GM12878 (cell line): ENCODE results near the gene TPT1. TPM values are rescaled to one million over a fixed set of nuclear protein-coding genes. Genes with fewer than 3 reads are reported as not detected.
A peak's percentile ranks its signal among the peaks of the same experiment; 100 is the strongest.

Source experiments
- ATAC-seq: fragments of 200-7000 bp; cut with Tn5 transposase; 3 replicates; pipeline ENCODE4 v1.9.1; 2020; ENCODE audit warnings: mild to moderate bottlenecking, moderate library complexity
- Bru-seq: library from RNA; stranded (reverse); fragments of 400-500 nt; gene quantifications from one replicate; lab custom pipeline; 2021; lab: Mats Ljungman, UMichigan
- BruChase-seq, 2 experiments: library from RNA; stranded (reverse); fragments of 400-500 nt; gene quantifications; one replicate each; lab custom pipeline; 2021; lab: Mats Ljungman, UMichigan
- BruUV-seq: library from RNA; stranded (reverse); fragments of 400-500 nt; replicated peaks from 2 replicates; lab custom pipeline; 2021; lab: Mats Ljungman, UMichigan
- CTCF ChIA-PET: fragments of 300-600 bp; sonication (Branson Sonifier 250); formaldehyde crosslinking; extraction: SDS; loops from one replicate; lab custom pipeline; 2021; ENCODE audit warnings: inconsistent platforms; lab: Yijun Ruan, JAX
- POLR2A ChIA-PET: fragments of 350-600 bp; formaldehyde crosslinking; extraction: SDS; loops from one replicate; lab custom pipeline; 2021; ENCODE audit warnings: inconsistent platforms; lab: Charles Lee
- RAD21 ChIA-PET: fragments of 300-600 bp; sonication (Branson Sonifier 250); formaldehyde crosslinking; loops from one replicate; lab custom pipeline; 2023; ENCODE audit warnings: antibody characterized with exemption; ENCODE audit not compliant: unreplicated experiment; lab: Charles Lee
- SMC1A ChIA-PET: fragments of 300-600 bp; sonication (Branson Sonifier 250); formaldehyde crosslinking; loops from one replicate; lab custom pipeline; 2023; ENCODE audit not compliant: unreplicated experiment, uncharacterized antibody; lab: Charles Lee
- DNase-seq: peaks from one replicate; pipeline ENCODE4 v3.0.0-alpha.2; 2011; ENCODE audit warnings: low read depth, low spot score
- FAIRE-seq: peaks from 3 replicates; lab custom pipeline; 2011; peaks lifted over from hg19 to GRCh38; lab: Jason Lieb, UNC
- H2AFZ ChIP-seq: 2 replicates; pipeline ENCODE4 v1.6.0; 2011; ENCODE audit warnings: low read depth, low read length, control low read depth; ENCODE audit not compliant: control insufficient read depth
- H3K27ac ChIP-seq: 2 replicates; pipeline ENCODE4 v1.5.1; 2011; ENCODE audit warnings: control low read depth; ENCODE audit not compliant: control insufficient read depth, insufficient read depth
- H3K27me3 ChIP-seq, 2 experiments: replicated peaks in 1 of 2; 2 replicates each; pipeline versions ENCODE4 v1.6.0 to v1.6.1; 2011; ENCODE audit warnings: low read length in 1 of 2; ENCODE audit not compliant: control insufficient read depth in 2 of 2, insufficient read depth in 2 of 2
- H3K36me3 ChIP-seq, 2 experiments: 2 replicates each; pipeline ENCODE4 v1.5.1; 2011; ENCODE audit warnings: low read length in 1 of 2; ENCODE audit not compliant: control insufficient read depth in 2 of 2, insufficient read depth in 2 of 2
- H3K4me1 ChIP-seq: 2 replicates; pipeline ENCODE4 v1.6.1; 2011; ENCODE audit warnings: mild to moderate bottlenecking, low read length, moderate library complexity, mixed read lengths; ENCODE audit not compliant: control insufficient read depth, insufficient read depth
- H3K4me2 ChIP-seq: 2 replicates; pipeline ENCODE4 v1.6.0; 2011; ENCODE audit warnings: control low read depth; ENCODE audit not compliant: control insufficient read depth, insufficient read depth
- H3K4me3 ChIP-seq: fragments of 200-600 bp; sonication (generic); 2 replicates; pipeline ENCODE4 v1.5.1; 2016
- H3K79me2 ChIP-seq: 2 replicates; pipeline ENCODE4 v1.6.0; 2011; ENCODE audit warnings: low read length; ENCODE audit not compliant: control insufficient read depth, insufficient read depth
- H3K9ac ChIP-seq: 2 replicates; pipeline ENCODE4 v1.8.0; 2011; ENCODE audit warnings: low read length, control low read depth, mixed read lengths; ENCODE audit not compliant: control insufficient read depth, insufficient read depth
- H3K9me3 ChIP-seq: replicated peaks from 3 replicates; pipeline ENCODE4 v1.5.1; 2011; ENCODE audit warnings: mild to moderate bottlenecking, low read length; ENCODE audit not compliant: control insufficient read depth, insufficient read depth
- H4K20me1 ChIP-seq: 2 replicates; pipeline ENCODE4 v1.6.0; 2011; ENCODE audit not compliant: control insufficient read depth, insufficient read depth
- EP300 ChIP-seq, 2 experiments: fragments of 150-350 bp in 1 of 2; IDR thresholded peaks; 2 replicates each; pipeline ENCODE4 v1.6.1; 2011 to 2012; ENCODE audit warnings: low read depth in 2 of 2, low read length in 2 of 2, borderline replicate concordance in 1 of 2, improper control_type of control experiment in 1 of 2, inconsistent platforms in 1 of 2; ENCODE audit not compliant: control insufficient read depth in 1 of 2
- FOS ChIP-seq: IDR thresholded peaks from 3 replicates; pipeline ENCODE4 v1.6.1; 2011; ENCODE audit warnings: borderline replicate concordance; ENCODE audit not compliant: insufficient read length; ENCODE audit errors: extremely low read depth
- HSF1 ChIP-seq: fragments of 150-350 bp; IDR thresholded peaks from 2 replicates; pipeline ENCODE4 v1.6.1; 2014; ENCODE audit warnings: mild to moderate bottlenecking, low read depth, low read length
- NFYB ChIP-seq: IDR thresholded peaks from 2 replicates; pipeline ENCODE4 v1.6.1; 2011; ENCODE audit warnings: low read depth, mild to moderate bottlenecking, low read length, improper control_type of control experiment, moderate library complexity; ENCODE audit not compliant: insufficient read depth
- RFX5 ChIP-seq: IDR thresholded peaks from 2 replicates; pipeline ENCODE4 v1.6.1; 2011; ENCODE audit warnings: low read depth, low read length, improper control_type of control experiment
- SKIL ChIP-seq: fragments of 450-650 bp; IDR thresholded peaks from 2 replicates; pipeline ENCODE4 v1.6.1; 2017; ENCODE audit warnings: mild to moderate bottlenecking, low read depth, inconsistent platforms; ENCODE audit not compliant: poor library complexity, severe bottlenecking
- ZNF687 ChIP-seq: fragments of 450-650 bp; IDR thresholded peaks from 2 replicates; pipeline ENCODE4 v1.6.1; 2017; ENCODE audit warnings: mild to moderate bottlenecking, moderate library complexity
- WGBS: methylation state at CpG from one replicate; pipeline ENCODE4 v1.1.6; 2016; ENCODE audit warnings: low lambda C conversion rate; ENCODE audit not compliant: insufficient replicate concordance, insufficient coverage; ENCODE audit errors: missing lambda C conversion rate; 5-methylcytosine and 5-hydroxymethylcytosine counted together
- in situ Hi-C: fragments of 300-500 bp; cut with MboI; formaldehyde crosslinking; loops from 9 replicates; pipeline ENCODE4 v1.14.3; 2018; ENCODE audit warnings: mixed read lengths
- intact Hi-C: fragments of 100-400 bp; cut with micrococcal nuclease; formaldehyde crosslinking; loops from one replicate; pipeline ENCODE4 v1.14.2; 2022; ENCODE audit not compliant: unreplicated experiment
- long read RNA-seq, 2 experiments: library from polyadenylated mRNA; unstranded; transcript quantifications; one replicate each; pipeline ENCODE4 v2.0.0, GENCODE V29; 2019 to 2020
- polyA minus RNA-seq, 3 experiments: library from RNA; depleted of rRNA, polyadenylated mRNA; stranded (reverse); fragments of >200 nt; gene quantifications; 2 replicates each; pipeline ENCODE4 v1.2.3, GENCODE V29; 2011
- polyA plus RNA-seq, 11 experiments: library from polyadenylated mRNA; depleted of rRNA in 4 of 11; unstranded in 6 of 11; stranded (reverse) in 5 of 11; fragments of >200 nt; fragmentation: Nextera tagmentation in 4 of 11; fragmentation: Illumina TruSeq in 1 of 11; extraction: Ambion mirVana in 4 of 11; extraction: Trizol in 1 of 11; gene quantifications; 1 replicate in 1 of 11; 2 replicates in 10 of 11; pipeline versions ENCODE4 v1.2.1 to v1.2.3, GENCODE V29; 2011 to 2016; ENCODE audit warnings: inconsistent platforms in 2 of 11, missing spikeins in 2 of 11, low read depth in 1 of 11
- total RNA-seq, 4 experiments: library from RNA; depleted of rRNA in 3 of 4; stranded (reverse); fragments of >200 nt in 3 of 4; fragmentation: Illumina TruSeq in 1 of 4; extraction: Trizol in 1 of 4; gene quantifications; 2 replicates each; pipeline versions ENCODE4 v1.2.1 to v1.2.3, GENCODE V29; 2013 to 2021

The TPT1 gene
- total RNA-seq (2013; cell fraction: nucleolus; rRNA removed), result 320 TPM in 2 replicates
- total RNA-seq (2014; rRNA removed) (1,281 and 1,473 TPM in 2 replicates), total RNA-seq (2014; rRNA removed; fragmentation: Illumina TruSeq; extraction: Trizol) (4,303 and 4,333 TPM in 2 replicates), total RNA-seq (2021) (2,627 and 2,734 TPM in 2 replicates), polyA plus RNA-seq (2011; rRNA removed) (4,809 and 7,603 TPM in 2 replicates), polyA plus RNA-seq (2014; fragmentation: Illumina TruSeq; extraction: Trizol) (5,925 and 6,580 TPM in 2 replicates), polyA plus RNA-seq (2014; fragmentation: Nextera tagmentation; extraction: Ambion mirVana) (1,000 to 10,000 TPM; 1,130 to 2,045 TPM), polyA plus RNA-seq (2014; rRNA removed) (3,217 and 4,056 TPM in 2 replicates), polyA plus RNA-seq (2016; fragmentation: Nextera tagmentation; extraction: Ambion mirVana) (1,000 to 10,000 TPM; 1,038 to 1,104 TPM), polyA minus RNA-seq (2011; rRNA and poly(A)+ RNA removed) (908 and 1,248 TPM in 2 replicates), Bru-seq, nascent RNA (percentile 99 among the genes with signal in this experiment), BruChase-seq, experiment 1, labeled RNA remaining after a 6-hour chase (percentile 100 among the genes with signal in this experiment), BruChase-seq, experiment 2, labeled RNA remaining after a 2-hour chase (percentile 99 among the genes with signal in this experiment)
- 5,474 TPM for polyA plus RNA-seq (2011; ENCODE audit: low read depth)
- polyA plus RNA-seq (2011; cell fraction: cytosol; rRNA removed), result 1,726 and 1,821 TPM in 2 replicates
- polyA plus RNA-seq (2011; cell fraction: nucleus; rRNA removed), result 609 and 739 TPM in 2 replicates
- 5,531 and 6,124 TPM in 2 replicates for polyA plus RNA-seq (2012)
- polyA minus RNA-seq (2011; cell fraction: cytosol; rRNA and poly(A)+ RNA removed), result 467 and 491 TPM in 2 replicates
- polyA minus RNA-seq (2011; cell fraction: nucleus; rRNA and poly(A)+ RNA removed), result 161 and 255 TPM in 2 replicates
- long read RNA-seq, experiment 1, full-length matches to known transcripts, result 510 of 536 reads
- long read RNA-seq, experiment 1, partial matches to known transcripts, result 10 of 536 reads
- long read RNA-seq, experiment 1, other reads (novel, unspliced or antisense), result 16 of 536 reads
- long read RNA-seq, experiment 2, full-length matches to known transcripts, result 2,898 of 2,976 reads
- long read RNA-seq, experiment 2, partial matches to known transcripts, result 34 of 2,976 reads
- long read RNA-seq, experiment 2, other reads (novel, unspliced or antisense), result 44 of 2,976 reads

GRCh38 chr13:45341034-45341798 is at the start of gene TPT1:
Gene TPT1 (minus strand): TSS chr13:45341183. CDS start chr13:45341069, 114 bp downstream.
- H3K4me2 ChIP-seq, result peak within 1 kb of the TSS; percentile 88
- peaks cover 9 to 16% of the 10 kb centered on the region in 2 experiments for H3K36me3 ChIP-seq
- FAIRE-seq (peak; percentile 13), ATAC-seq (peak; percentile 93), DNase-seq (peak; percentile 96)
- in situ Hi-C loops (no loop called here), intact Hi-C loops (loop anchor here (1.0 kb wide), 1 partner anchor 76 kb away; no protein-coding TSS in a partner anchor)
- H3K9ac ChIP-seq, result peak within 1 kb of the TSS; percentile 95
- POLR2A ChIA-PET, result interaction anchor here (0.5 to 2.5 kb wide), 14 partner anchors 9 to 133 kb away, joined by 3 to 22 read pairs (median 4); partner anchors contain the start of gene SLC25A30
- H3K4me1 ChIP-seq, result peaks cover 12% of the 10 kb centered on the region
- peaks cover 59% of the 10 kb centered on the region for H3K79me2 ChIP-seq
- CTCF ChIA-PET, result interaction anchor here (0.8 to 2.5 kb wide), 8 partner anchors 10 to 360 kb away, joined by 3 to 16 read pairs (median 4); partner anchors contain the start of gene CBY2
- under 1% methylated on average over 49 of the region's 67 CpGs for WGBS
- H3K27me3 ChIP-seq, result no peaks in the 10 kb centered on the region
- peak within 1 kb of the TSS; percentile 96 for H2AFZ ChIP-seq
- peak within 1 kb of the TSS; percentile 94 for H3K27ac ChIP-seq
- no peaks in the 10 kb centered on the region for H4K20me1 ChIP-seq
- peak within 1 kb of the TSS; percentile 90 for H3K4me3 ChIP-seq
- no TSS peak for BruUV-seq
- RAD21 ChIA-PET, result interaction anchor here (0.7 to 2.2 kb wide), 8 partner anchors 16 to 76 kb away, joined by 3 to 15 read pairs (median 4); no protein-coding TSS in a partner anchor
- SMC1A ChIA-PET, result interaction anchor here (0.6 to 2.2 kb wide), 7 partner anchors 12 to 361 kb away, joined by 3 to 12 read pairs (median 5); partner anchors contain the start of genes CBY2 and SLC25A30
- H3K9me3 ChIP-seq, result no peaks in the 10 kb centered on the region; the same call in 2 of the 3 replicates
- no peak for TF ChIP-seq FOS
- TF ChIP-seq ZNF687, result peak; percentile 74
- no peak; the same call in 1 of the 2 replicates for TF ChIP-seq HSF1
- peak; percentile 25 to 44; a peak in 2 of 4 replicates for TF ChIP-seq EP300 (IDR thresholded peaks at IDR 0.05; ENCODE audit: borderline replicate concordance in 1 of 2, control insufficient read depth in 1 of 2, low read depth in 2 of 2, low read length in 2 of 2)
- peak; percentile 38; the same call in 1 of the 2 replicates for TF ChIP-seq NFYB
- TF ChIP-seq RFX5, result peak; percentile 44; the same call in 1 of the 2 replicates
- TF ChIP-seq SKIL, result no peak
